H1 (cell line): ENCODE results near the gene TMEM245.

Experiments
- CTCF ChIP-seq, 3 experiments: IDR thresholded peaks; 1 replicate in 2 of 3; 2 replicates in 1 of 3; pipeline versions ENCODE4 v1.5.1 to v1.6.1; 2011; ENCODE audit warnings: low read length in 3 of 3, mild to moderate bottlenecking in 3 of 3, inconsistent platforms in 2 of 3, low read depth in 1 of 3, moderate library complexity in 1 of 3; ENCODE audit not compliant: insufficient read depth in 1 of 3; ENCODE audit errors: control extremely low read depth in 1 of 3
- EP300 ChIP-seq, 2 experiments: IDR thresholded peaks; 1 replicate in 1 of 2; 2 replicates in 1 of 2; pipeline ENCODE4 v1.6.1; 2011 to 2012; ENCODE audit warnings: low read depth in 2 of 2, low read length in 2 of 2, mild to moderate bottlenecking in 2 of 2, borderline replicate concordance in 1 of 2, inconsistent platforms in 1 of 2, moderate library complexity in 1 of 2

GRCh38 chr9:109149722-109150121, 30.0 kb upstream of the TMEM245 start:
- TF ChIP-seq CTCF (IDR thresholded peaks at IDR 0.05; ENCODE audit: control extremely low read depth in 1 of 3, insufficient read depth in 1 of 3, low read depth in 1 of 3, low read length in 3 of 3) (no peak), EP300 (IDR thresholded peaks at IDR 0.05; ENCODE audit: borderline replicate concordance in 1 of 2, low read depth in 2 of 2, low read length in 2 of 2) (no peak)
